GM23248 (cell line): ENCODE results near the gene TTC22. TPM values are rescaled to one million over a fixed set of nuclear protein-coding genes. Genes with fewer than 3 reads are reported as not detected.
"Not testable (repeated sequence)": the region's sequence is repeated elsewhere in the genome, so short reads cannot be mapped to it uniquely, and the experiment has no call there.

ENCODE experiments used
- DNase-seq: peaks from one replicate; pipeline ENCODE4 v3.0.0-alpha.2; 2015
- H2AFZ ChIP-seq: fragments of 200-600 bp; sonication (generic); 2 replicates; pipeline ENCODE4 v1.6.1; 2016; ENCODE audit warnings: antibody characterized with exemption
- H3F3A ChIP-seq: fragments of 200-600 bp; sonication (generic); 2 replicates; pipeline ENCODE4 v1.6.1; 2016; ENCODE audit warnings: mild to moderate bottlenecking, antibody characterized with exemption, mixed run types; ENCODE audit not compliant: insufficient read depth
- H3K27ac ChIP-seq: fragments of 200-600 bp; sonication (generic); 2 replicates; pipeline ENCODE4 v1.5.1; 2016; ENCODE audit warnings: mild to moderate bottlenecking
- H3K27me3 ChIP-seq: fragments of 200-600 bp; sonication (generic); replicated peaks from 2 replicates; pipeline ENCODE4 v1.6.1; 2016; ENCODE audit warnings: mild to moderate bottlenecking; ENCODE audit not compliant: insufficient read depth
- H3K36me3 ChIP-seq: fragments of 200-600 bp; sonication (generic); 2 replicates; pipeline ENCODE4 v1.6.1; 2016; ENCODE audit warnings: low read depth, mild to moderate bottlenecking
- H3K4me1 ChIP-seq: fragments of 200-600 bp; sonication (generic); 2 replicates; pipeline ENCODE4 v1.6.1; 2016; ENCODE audit warnings: mild to moderate bottlenecking; ENCODE audit not compliant: insufficient read depth
- H3K4me2 ChIP-seq: fragments of 200-600 bp; sonication (generic); one replicate; pipeline ENCODE4 v1.6.1; 2016; ENCODE audit warnings: mild to moderate bottlenecking; ENCODE audit not compliant: unreplicated experiment
- H3K4me3 ChIP-seq: fragments of 200-600 bp; sonication (generic); 2 replicates; pipeline ENCODE4 v1.5.1; 2016; ENCODE audit warnings: mild to moderate bottlenecking
- H3K79me2 ChIP-seq: fragments of 200-600 bp; sonication (generic); 2 replicates; pipeline ENCODE4 v1.6.1; 2016; ENCODE audit warnings: mild to moderate bottlenecking; ENCODE audit not compliant: insufficient read depth
- H3K9ac ChIP-seq: fragments of 200-600 bp; sonication (generic); 2 replicates; pipeline ENCODE4 v1.6.1; 2016; ENCODE audit warnings: mild to moderate bottlenecking
- H3K9me2 ChIP-seq: fragments of 200-600 bp; sonication (generic); 2 replicates; pipeline ENCODE4 v1.6.1; 2016; ENCODE audit warnings: mixed run types, mild to moderate bottlenecking, moderate library complexity; ENCODE audit not compliant: insufficient read depth
- H3K9me3 ChIP-seq: fragments of 200-600 bp; sonication (generic); one replicate; pipeline ENCODE4 v1.6.1; 2017; ENCODE audit warnings: low read depth
- H4K20me1 ChIP-seq: fragments of 200-600 bp; sonication (generic); 2 replicates; pipeline ENCODE4 v1.6.0; 2016; ENCODE audit not compliant: insufficient read depth
- EZH2 ChIP-seq: fragments of 200-600 bp; sonication (generic); IDR thresholded peaks from 2 replicates; pipeline ENCODE4 v1.6.1; 2018; ENCODE audit warnings: antibody characterized with exemption, mild to moderate bottlenecking; ENCODE audit not compliant: insufficient read depth, poor library complexity, severe bottlenecking
- EZH2phosphoT487 ChIP-seq: fragments of 200-600 bp; sonication (generic); IDR thresholded peaks from 2 replicates; pipeline ENCODE4 v1.6.1; 2018; ENCODE audit warnings: antibody characterized with exemption, moderate library complexity, mild to moderate bottlenecking, low read depth; ENCODE audit not compliant: insufficient read depth
- WGBS, 2 experiments: methylation state at CpG; one replicate each; pipeline ENCODE4 v1.1.6; 2015 to 2017; ENCODE audit warnings: low lambda C conversion rate in 2 of 2, low coverage in 1 of 2; ENCODE audit errors: missing lambda C conversion rate in 2 of 2; 5-methylcytosine and 5-hydroxymethylcytosine counted together
- in situ Hi-C: fragments of 300-500 bp; cut with MboI; formaldehyde crosslinking; loops from 2 replicates; pipeline ENCODE4 v1.15.0; 2020
- polyA plus RNA-seq: library from polyadenylated mRNA; unstranded; fragments of >200 nt; fragmentation: Nextera tagmentation; extraction: Ambion mirVana; gene quantifications from 2 replicates; pipeline ENCODE4 v1.2.1, GENCODE V29; 2016
- total RNA-seq: library from RNA; depleted of rRNA; stranded (reverse); fragments of >200 nt; shearing (Covaris generic); gene quantifications from 2 replicates; pipeline ENCODE4 v1.2.3, GENCODE V29; 2014

The TTC22 gene
- total and polyA plus RNA-seq, 2 experiments from 2014 or later = not detected

DNA sequence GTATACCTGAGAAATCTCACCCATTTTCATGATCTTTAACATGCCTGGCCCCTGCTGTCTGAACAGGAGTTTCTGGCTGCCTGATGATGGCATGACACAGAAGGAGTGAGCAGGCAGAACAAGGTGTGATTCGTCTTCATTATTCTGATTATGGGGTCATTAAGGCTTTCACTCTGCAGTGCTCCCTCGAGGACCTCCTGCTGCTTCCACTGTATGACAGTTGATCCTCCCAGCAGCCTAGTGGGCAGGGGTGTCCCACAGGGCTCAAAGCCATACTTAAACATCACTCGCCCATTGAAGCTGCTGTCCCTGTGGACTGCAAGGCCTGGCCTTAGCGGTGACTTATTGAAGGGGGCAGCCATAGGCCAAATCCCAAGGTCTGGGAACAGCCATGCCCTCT lies 24.1 kb downstream of the TTC22 start:
- 23 to 38% methylated on average over 4 of the region's 4 CpGs for WGBS, 2 experiments
- in situ Hi-C loops = no loop called here

GRCh38 chr1:54775828-54776721 lies 25.0 kb downstream of the TTC22 start:
- H3K9me3 ChIP-seq, H3K36me3 ChIP-seq, H3F3A ChIP-seq, in situ Hi-C loops, DNase-seq, H3K27me3 ChIP-seq, H3K27ac ChIP-seq, H3K9ac ChIP-seq, H2AFZ ChIP-seq, H3K4me2 ChIP-seq, H4K20me1 ChIP-seq, H3K4me1 ChIP-seq, H3K79me2 ChIP-seq, H3K9me2 ChIP-seq, H3K4me3 ChIP-seq: not testable (repeated sequence)
- 54 to 56% methylated on average over 16 of the region's 16 CpGs for WGBS, 2 experiments

More for the DNA sequence above, 24.1 kb downstream of the TTC22 start:
- Histone ChIP-seq H3K27ac (no peak overlapping the region), H3K4me1 (no peaks in the 10 kb centered on the region), H3K4me2 (no peak overlapping the region), H3K9me2 (no peaks in the 10 kb centered on the region), H3K27me3 (peaks cover 13% of the 10 kb centered on the region), H3F3A (no peaks in the 10 kb centered on the region), H3K9ac (no peak overlapping the region), H3K36me3 (no peaks in the 10 kb centered on the region), H3K9me3 (no peaks in the 10 kb centered on the region), H3K79me2 (no peaks in the 10 kb centered on the region), H4K20me1 (no peaks in the 10 kb centered on the region), H3K4me3 (no peak overlapping the region), H2AFZ (no peak overlapping the region)
- DNase-seq = no peak
- no peak for TF ChIP-seq EZH2phosphoT487
- TF ChIP-seq EZH2 = no peak

DNA sequence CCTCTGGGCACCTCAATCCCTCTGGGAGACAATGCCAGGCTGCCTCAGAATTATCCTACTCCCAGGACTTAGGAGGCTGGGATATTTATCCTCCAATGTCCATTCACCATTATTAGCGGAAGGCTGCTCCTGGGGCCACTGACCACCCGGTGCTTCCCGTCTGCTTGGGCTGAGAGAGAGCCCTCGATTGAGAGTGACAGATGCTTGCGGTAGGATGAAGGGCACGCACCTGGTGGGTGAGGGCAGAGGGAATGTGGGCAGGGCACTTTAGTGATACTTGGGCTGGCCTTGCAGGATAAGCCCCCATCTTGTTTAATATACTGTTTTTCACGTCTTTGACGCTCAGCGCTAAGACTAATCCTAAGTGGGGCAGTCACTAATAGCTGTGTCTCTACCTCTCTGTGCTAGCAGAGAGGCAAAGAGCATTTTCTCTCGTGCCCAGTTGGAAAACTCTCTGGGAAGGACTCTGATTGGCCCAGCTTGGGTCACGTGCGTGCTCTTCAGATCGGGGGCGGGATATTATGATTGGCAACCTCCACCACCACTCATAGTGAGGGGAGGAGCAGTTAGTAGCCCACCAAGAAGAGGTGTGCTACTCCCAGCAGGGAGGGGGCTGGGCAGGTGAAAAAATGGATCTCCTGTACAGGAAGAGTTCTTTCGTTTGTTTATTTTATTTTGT lies 26.2 kb downstream of the TTC22 start:
- no peak overlapping the region for H2AFZ ChIP-seq
- no peaks in the 10 kb centered on the region for H3F3A ChIP-seq
- H3K27me3 ChIP-seq = no peaks in the 10 kb centered on the region; the same call in 1 of the 2 replicates
- no peaks in the 10 kb centered on the region for H3K36me3 ChIP-seq
- H3K9me3 ChIP-seq = no peaks in the 10 kb centered on the region
- H3K4me2 ChIP-seq = no peak overlapping the region
- no peaks in the 10 kb centered on the region for H3K79me2 ChIP-seq
- no peak overlapping the region for H3K4me3 ChIP-seq
- TF ChIP-seq EZH2 = no peak
- no peak for TF ChIP-seq EZH2phosphoT487
- H3K9me2 ChIP-seq = no peaks in the 10 kb centered on the region
- WGBS, 2 experiments = 55 to 57% methylated on average over 15 of the region's 15 CpGs
- H3K4me1 ChIP-seq = no peaks in the 10 kb centered on the region
- H3K9ac ChIP-seq = no peak overlapping the region
- no peaks in the 10 kb centered on the region for H4K20me1 ChIP-seq
- DNase-seq = peak; percentile 22
- H3K27ac ChIP-seq = no peak overlapping the region
- in situ Hi-C loops = no loop called here

DNA sequence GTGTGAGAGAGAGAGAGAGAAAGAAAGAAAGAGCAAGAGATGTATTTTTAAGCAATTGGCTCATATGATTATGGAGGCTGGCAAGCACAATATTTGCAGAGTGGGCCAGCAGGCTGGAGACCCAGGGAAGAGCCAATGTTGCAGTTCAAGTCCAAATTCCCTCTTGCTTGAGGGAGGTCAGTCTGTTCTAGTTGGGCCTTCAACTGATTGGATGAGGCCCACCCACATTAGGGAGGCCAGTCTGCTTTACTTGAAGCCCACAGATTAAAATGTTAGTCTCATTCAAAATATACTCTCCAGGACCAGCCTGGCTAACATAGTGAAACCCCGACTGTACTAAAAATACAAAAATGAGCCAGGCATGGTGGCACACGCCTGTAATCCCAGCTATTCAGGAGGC lies 28.2 kb downstream of the TTC22 start:
- Histone ChIP-seq H3K9me2 (no peaks in the 10 kb centered on the region), H3K36me3 (no peaks in the 10 kb centered on the region)
- WGBS, 2 experiments = 29 to 30% methylated on average over 2 of the region's 2 CpGs

More for the DNA sequence above, 28.2 kb downstream of the TTC22 start:
- in situ Hi-C loops = no loop called here
- Histone ChIP-seq H3K9me3 (no peaks in the 10 kb centered on the region), H3K4me3 (no peak overlapping the region), H3K4me2 (no peak overlapping the region), H3K27me3 (no peaks in the 10 kb centered on the region; the same call in 1 of the 2 replicates), H3K9ac (no peak overlapping the region), H3K27ac (no peak overlapping the region), H3K79me2 (no peaks in the 10 kb centered on the region), H2AFZ (no peak overlapping the region), H3F3A (no peaks in the 10 kb centered on the region), H3K4me1 (no peaks in the 10 kb centered on the region), H4K20me1 (no peaks in the 10 kb centered on the region)
- no peak for DNase-seq
- TF ChIP-seq EZH2phosphoT487 = no peak
- TF ChIP-seq EZH2 = no peak
